Sigmoid colon (tissue), 7 donors: ENCODE results near the gene PZP. TPM values are rescaled to one million over a fixed set of nuclear protein-coding genes. Genes with fewer than 3 reads are reported as not detected.

Experiments used
- DNase-seq: peaks from one replicate; pipeline ENCODE4 v3.0.0-alpha.2; 2019
- H3K27ac ChIP-seq, 4 donors: fragments of 200-600 bp; sonication (generic); one replicate each; pipeline ENCODE4 v1.5.1; 2016 to 2019; ENCODE audit warnings: mild to moderate bottlenecking in 1 of 4
- H3K27me3 ChIP-seq, 3 donors: fragments of 200-600 bp; sonication (generic); one replicate each; pipeline ENCODE4 v1.5.1; 2019; ENCODE audit warnings: mild to moderate bottlenecking in 1 of 3
- H3K36me3 ChIP-seq, 4 donors: fragments of 200-600 bp; sonication (generic); one replicate each; pipeline ENCODE4 v1.5.1; 2016 to 2019
- H3K4me1 ChIP-seq, 4 donors: fragments of 200-600 bp; sonication (generic); one replicate each; pipeline ENCODE4 v1.5.1; 2017 to 2019
- H3K4me3 ChIP-seq, 4 donors: fragments of 200-600 bp; sonication (generic); one replicate each; pipeline ENCODE4 v1.5.1; 2017 to 2019; ENCODE audit warnings: mild to moderate bottlenecking in 2 of 4, moderate library complexity in 1 of 4
- H3K9me3 ChIP-seq, 4 donors: fragments of 200-600 bp in 3 of 4; sonication (generic) in 3 of 4; one replicate each; pipeline versions ENCODE4 v1.5.1 to v1.6.1; 2013 to 2019
- CTCF ChIP-seq, 4 experiments: fragments of 450-650 bp in 3 of 4; fragments of 200-600 bp in 1 of 4; IDR thresholded peaks; one replicate each; pipeline ENCODE4 v1.5.1; 2016 to 2019; ENCODE audit warnings: antibody characterized with exemption in 4 of 4, mild to moderate bottlenecking in 3 of 4, moderate library complexity in 2 of 4
- EP300 ChIP-seq, 4 donors: sonication (generic); formaldehyde crosslinking; IDR thresholded peaks; one replicate each; pipeline ENCODE4 v1.6.1; 2017; ENCODE audit warnings: antibody characterized with exemption in 4 of 4
- POLR2A ChIP-seq, 2 donors: fragments of 450-650 bp; IDR thresholded peaks; one replicate each; pipeline ENCODE4 v1.6.1; 2016; ENCODE audit warnings: antibody characterized with exemption in 2 of 2, mild to moderate bottlenecking in 2 of 2, moderate library complexity in 2 of 2
- POLR2AphosphoS5 ChIP-seq, 4 donors: sonication (generic); formaldehyde crosslinking; IDR thresholded peaks; one replicate each; pipeline ENCODE4 v1.6.1; 2017; ENCODE audit warnings: antibody characterized with exemption in 4 of 4
- WGBS, 2 donors: extraction: QIAGEN DNeasy Blood & Tissue Kit; methylation state at CpG; one replicate each; pipeline ENCODE4 v1.1.7; 2013; 5-methylcytosine and 5-hydroxymethylcytosine counted together
- intact Hi-C: fragments of 100-400 bp; cut with DNase I; formaldehyde crosslinking; loops from one replicate; pipeline ENCODE4 v1.15.1; 2023
- polyA plus RNA-seq, 3 donors: library from polyadenylated mRNA; stranded (reverse); fragments of 200-250 nt; gene quantifications; one replicate each; pipeline ENCODE4 v1.2.3, GENCODE V29; 2013
- total RNA-seq, 4 donors: library from RNA; depleted of rRNA; stranded (reverse); fragments of >200 nt; gene quantifications; one replicate each; pipeline ENCODE4 v1.1.0, GENCODE V29; 2016
- donor health status: healthy with polysubstance abuse.
- donor health status: Bipolar disorder and iron deficiency.
- donor health status: healthy.

The PZP gene
- total and polyA plus RNA-seq, 7 donors, result 0.07 to 0.28 TPM; not detected in 5

DNA sequence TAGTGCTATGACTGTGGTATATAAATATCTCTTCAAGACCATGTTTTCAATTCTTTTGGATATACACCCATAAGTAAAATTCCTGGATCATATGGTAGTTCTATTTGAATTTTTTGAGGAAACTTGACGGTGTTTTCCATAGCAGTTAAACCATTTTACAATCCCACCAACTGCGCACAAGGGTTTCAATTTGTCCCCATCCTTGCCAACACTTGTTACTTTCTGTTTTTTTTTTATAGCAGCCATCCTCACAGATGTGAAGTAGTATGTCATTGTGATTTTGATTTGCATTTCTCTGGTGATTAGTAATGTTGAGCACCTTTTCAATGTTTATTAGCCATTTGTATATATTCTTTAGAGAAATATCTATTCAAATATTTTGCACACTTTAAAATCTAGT is 78.0 kb downstream of the PZP start:
- TF ChIP-seq CTCF (IDR thresholded peaks at IDR 0.05) (no peak), EP300 (IDR thresholded peaks at IDR 0.05) (no peak), POLR2A (IDR thresholded peaks at IDR 0.05) (no peak)
- WGBS, 2 donors, result 47 to 95% methylated on average over 2 of the region's 2 CpGs
- H3K27me3 ChIP-seq, result no peaks in the 10 kb centered on the region
- H3K36me3 ChIP-seq, result no peaks in the 10 kb centered on the region
- intact Hi-C loops, result no loop called here
- H3K27ac ChIP-seq, result no peak overlapping the region
- H3K4me3 ChIP-seq, result no peak overlapping the region
- no peak for DNase-seq
- peaks cover 0 to 2% (median 0%) of the 10 kb centered on the region in 4 donors for H3K9me3 ChIP-seq
- H3K4me1 ChIP-seq, result no peaks in the 10 kb centered on the region

DNA sequence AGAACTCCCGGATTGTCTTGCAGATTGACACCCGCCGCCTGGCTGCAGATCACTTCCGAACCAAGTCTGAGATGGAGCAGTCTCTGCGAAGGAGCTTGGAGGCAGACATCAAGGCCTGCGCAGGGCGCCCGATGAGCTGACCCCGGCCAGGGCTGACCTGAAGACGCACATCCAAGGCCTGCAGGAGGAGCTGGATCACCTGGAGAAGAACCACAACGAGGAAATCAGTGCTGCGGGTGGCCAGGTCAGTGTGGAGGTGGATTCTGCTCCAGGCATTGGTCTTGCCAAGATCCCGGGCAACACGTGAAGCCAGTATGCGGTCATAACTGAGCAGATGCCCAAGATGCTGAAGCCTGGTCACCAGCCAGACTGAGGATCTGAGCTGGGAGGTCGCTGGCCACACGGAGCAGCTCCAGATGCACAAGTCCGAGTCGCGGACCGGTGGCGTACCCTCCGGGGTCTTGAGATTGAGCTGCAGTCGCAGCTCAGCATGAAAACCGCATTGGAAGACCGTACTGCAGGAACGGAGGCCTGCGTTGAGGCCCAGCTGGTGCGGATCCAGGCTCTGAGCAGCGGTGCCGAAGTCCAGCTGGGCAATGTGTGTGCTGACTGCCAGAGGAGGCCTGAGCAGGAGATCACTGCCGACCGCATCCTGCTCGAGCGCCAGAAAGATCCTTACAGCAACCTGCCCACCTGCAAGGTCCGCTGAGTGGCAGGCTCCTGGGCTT is 80.1 kb downstream of the PZP start:
- WGBS, 2 donors, result 92 to 96% methylated on average over 36 of the region's 36 CpGs
- H3K9me3 ChIP-seq, result peaks cover 0 to 2% (median 0%) of the 10 kb centered on the region in 4 donors
- H3K4me1 ChIP-seq, result no peaks in the 10 kb centered on the region
- DNase-seq, result no peak
- intact Hi-C loops, result no loop called here
- no peaks in the 10 kb centered on the region for H3K36me3 ChIP-seq
- TF ChIP-seq EP300 (IDR thresholded peaks at IDR 0.05), result no peak
- TF ChIP-seq POLR2A (IDR thresholded peaks at IDR 0.05), result no peak
- no peak for TF ChIP-seq CTCF (IDR thresholded peaks at IDR 0.05)
- no peak for TF ChIP-seq POLR2AphosphoS5 (IDR thresholded peaks at IDR 0.05)
- H3K4me3 ChIP-seq, result no peak overlapping the region
- no peaks in the 10 kb centered on the region for H3K27me3 ChIP-seq
- H3K27ac ChIP-seq, result no peak overlapping the region

GRCh38 chr12:9127484-9127883 is 80.7 kb downstream of the PZP start:
- 97% methylated on average over 21 of the region's 21 CpGs for WGBS, 2 donors
- TF ChIP-seq POLR2AphosphoS5 (IDR thresholded peaks at IDR 0.05), result no peak
- TF ChIP-seq POLR2A (IDR thresholded peaks at IDR 0.05), result no peak
- TF ChIP-seq EP300 (IDR thresholded peaks at IDR 0.05), result no peak
- no peak for TF ChIP-seq CTCF (IDR thresholded peaks at IDR 0.05)
- no peaks in the 10 kb centered on the region for H3K36me3 ChIP-seq

DNA sequence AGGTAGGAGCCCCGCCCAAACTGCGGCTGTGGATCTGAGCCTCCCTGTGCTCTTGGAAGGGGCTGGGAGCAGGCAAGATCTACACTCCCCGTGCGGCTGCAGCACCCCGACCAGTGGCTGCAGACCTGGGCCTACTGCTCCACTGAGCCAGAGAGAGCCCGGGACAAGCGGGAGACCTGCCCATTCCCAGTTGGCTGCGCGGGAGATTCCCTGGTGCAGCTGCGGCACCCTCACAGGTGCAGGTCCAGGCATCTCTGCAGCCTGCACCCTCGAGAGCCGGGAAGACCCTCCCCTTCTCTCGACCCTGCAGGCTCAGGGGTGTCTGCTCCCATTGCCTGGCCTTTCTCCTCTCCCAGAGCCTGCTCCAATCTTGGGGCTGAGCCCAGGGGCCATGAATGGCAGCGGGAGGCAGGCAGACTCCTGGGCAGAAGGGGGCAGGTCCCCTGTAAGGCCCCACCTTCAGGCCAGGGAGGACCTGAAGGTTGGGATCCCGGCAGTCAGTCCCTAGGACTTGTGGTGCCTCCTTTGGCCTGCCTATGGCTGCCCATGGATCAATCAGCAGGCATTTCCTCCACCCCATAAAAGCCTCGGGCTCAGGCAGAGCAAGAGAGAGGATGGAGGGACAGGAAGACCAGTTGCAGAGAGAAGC is 83.7 kb downstream of the PZP start:
- intact Hi-C loops, result loop anchor here (5.0 kb wide), 1 partner anchor 153 kb away; no protein-coding TSS in a partner anchor
- no peaks in the 10 kb centered on the region for H3K27me3 ChIP-seq
- 87 to 92% methylated on average over 16 of the region's 16 CpGs for WGBS, 2 donors
- H3K36me3 ChIP-seq, result no peaks in the 10 kb centered on the region
- peak overlapping the region; percentile 12 to 67 (median 40) for H3K27ac ChIP-seq
- no peak for TF ChIP-seq CTCF (IDR thresholded peaks at IDR 0.05)
- TF ChIP-seq POLR2A (IDR thresholded peaks at IDR 0.05), result no peak
- TF ChIP-seq POLR2AphosphoS5 (IDR thresholded peaks at IDR 0.05), result no peak
- TF ChIP-seq EP300 (IDR thresholded peaks at IDR 0.05), result no peak
- no peak for DNase-seq
- peaks cover 0 to 8% (median 5%) of the 10 kb centered on the region in 4 donors for H3K4me1 ChIP-seq
- no peaks in the 10 kb centered on the region for H3K9me3 ChIP-seq
- no peak overlapping the region for H3K4me3 ChIP-seq

More at GRCh38 chr12:9127484-9127883, 80.7 kb downstream of the PZP start:
- Histone ChIP-seq H3K4me3 (no peak overlapping the region), H3K27me3 (no peaks in the 10 kb centered on the region), H3K4me1 (peaks cover 0 to 1% (median 0%) of the 10 kb centered on the region in 4 donors), H3K27ac (no peak overlapping the region), H3K9me3 (peaks cover 0 to 2% (median 0%) of the 10 kb centered on the region in 4 donors)
- DNase-seq, result no peak
- intact Hi-C loops, result no loop called here
